Natural killer cell (primary cell): ENCODE results near the gene ABHD14A. TPM values are rescaled to one million over a fixed set of nuclear protein-coding genes. Genes with fewer than 3 reads are reported as not detected.

ENCODE experiments used
- ATAC-seq, 3 donors: fragments of 150-1000 bp in 2 of 3; fragments of 200-7000 bp in 1 of 3; cut with Tn5 transposase; 1 replicate in 1 of 3; 2 replicates in 2 of 3; pipeline ENCODE4 v1.10.0; 2021; ENCODE audit warnings: mild to moderate bottlenecking in 2 of 3, moderate library complexity in 2 of 3
- DNase-seq, 2 donors: peaks; one replicate each; pipeline versions ENCODE4 v3.0.0 to v3.0.0-alpha.2; 2013 to 2021; ENCODE audit warnings: mixed read lengths in 1 of 2
- H3K27ac ChIP-seq: one replicate; pipeline ENCODE4 v1.5.1; 2013; ENCODE audit warnings: mild to moderate bottlenecking, low read length
- H3K27me3 ChIP-seq: one replicate; pipeline ENCODE4 v1.6.1; 2013; ENCODE audit warnings: low read length; ENCODE audit not compliant: control insufficient read depth, insufficient read depth
- H3K36me3 ChIP-seq: one replicate; pipeline ENCODE4 v1.6.1; 2013; ENCODE audit warnings: low read length; ENCODE audit not compliant: control insufficient read depth, insufficient read depth
- H3K4me1 ChIP-seq: one replicate; pipeline ENCODE4 v1.6.1; 2013; ENCODE audit warnings: low read length; ENCODE audit not compliant: control insufficient read depth, insufficient read depth
- H3K4me3 ChIP-seq: one replicate; pipeline ENCODE4 v1.5.1; 2013; ENCODE audit warnings: low read length
- H3K9me3 ChIP-seq: one replicate; pipeline ENCODE4 v1.6.1; 2013; ENCODE audit warnings: low read length; ENCODE audit not compliant: control insufficient read depth, insufficient read depth
- H3K27ac Mint-ChIP-seq, 2 donors: one replicate each; pipeline ENCODE4 v1.8.0; 2022; ENCODE audit warnings: mild to moderate bottlenecking in 2 of 2, mixed read lengths in 2 of 2, moderate library complexity in 1 of 2
- H3K27me3 Mint-ChIP-seq, 2 donors: one replicate each; pipeline ENCODE4 v1.8.0; 2022; ENCODE audit warnings: low read depth in 2 of 2, mixed read lengths in 2 of 2
- H3K36me3 Mint-ChIP-seq: one replicate; pipeline ENCODE4 v1.8.0; 2022; ENCODE audit warnings: mixed read lengths
- H3K4me1 Mint-ChIP-seq, 2 donors: one replicate each; pipeline ENCODE4 v1.8.0; 2022; ENCODE audit warnings: mixed read lengths in 2 of 2
- H3K4me3 Mint-ChIP-seq: one replicate; pipeline ENCODE4 v1.8.0; 2022; ENCODE audit warnings: mild to moderate bottlenecking, moderate library complexity, mixed read lengths
- H3K9me3 Mint-ChIP-seq, 2 donors: one replicate each; pipeline ENCODE4 v1.8.0; 2022; ENCODE audit warnings: mixed read lengths in 2 of 2
- CTCF ChIP-seq: fragments of 200-600 bp; IDR thresholded peaks from one replicate; pipeline ENCODE4 v1.8.0; 2022; ENCODE audit warnings: antibody characterized with exemption
- WGBS: methylation state at CpG from one replicate; pipeline ENCODE4 v1.1.7; 2013; ENCODE audit warnings: missing lambda C conversion rate; ENCODE audit not compliant: insufficient coverage; 5-methylcytosine and 5-hydroxymethylcytosine counted together
- intact Hi-C: fragments of 100-400 bp; cut with micrococcal nuclease; formaldehyde crosslinking; loops from one replicate; pipeline ENCODE4 v1.14.2; 2022
- total RNA-seq, 4 donors: library from RNA; stranded (reverse); fragments of 120-200 nt in 1 of 4; gene quantifications; one replicate each; pipeline versions ENCODE4 v1.2.3 to v1.2.4, GENCODE V29; 2013 to 2022

Gene ABHD14A
- total RNA-seq, 3 donors from 2014 or later (not counting 1 experiment from before 2014, with no cell fraction given), result 12.0 to 14.7 (median 13.4) TPM

- TF ChIP-seq CTCF, result no peak
- H3K27ac Mint-ChIP-seq, result peak overlapping the region; percentile 98 to 100
- DNase-seq (no peak), ATAC-seq (no peak)
- H3K4me3 ChIP-seq, result no peak overlapping the region
- peak overlapping the region; percentile 100 for H3K4me3 Mint-ChIP-seq
- H3K27me3 ChIP-seq, result no peaks in the 10 kb centered on the region
- H3K36me3 Mint-ChIP-seq, result no peaks in the 10 kb centered on the region
- H3K9me3 ChIP-seq, result no peaks in the 10 kb centered on the region
- H3K4me1 Mint-ChIP-seq, result peaks cover 23 to 32% of the 10 kb centered on the region in 2 donors
- peak overlapping the region; percentile 85 for H3K27ac ChIP-seq
- 87% methylated on average over 2 of the region's 2 CpGs for WGBS
- H3K27me3 Mint-ChIP-seq, result peaks cover 0 to 4% of the 10 kb centered on the region in 2 donors
- H3K36me3 ChIP-seq, result peaks cover 22% of the 10 kb centered on the region
- H3K9me3 Mint-ChIP-seq, result no peaks in the 10 kb centered on the region
- H3K4me1 ChIP-seq, result peaks cover 20% of the 10 kb centered on the region
- intact Hi-C loops, result loop anchor here (2.0 kb wide), 1 partner anchor 20 kb away; the partner anchor contains the start of genes ABHD14A and ABHD14B
Observed at GRCh38 chr3:51994530-51994929, 19.7 kb downstream of the ABHD14A start.

- Histone ChIP-seq H3K4me3 (peak within 1 kb of the TSS; percentile 91), H3K27ac (peak within 1 kb of the TSS; percentile 85), H3K27me3 (no peaks in the 10 kb centered on the region), H3K4me1 (peaks cover 20% of the 10 kb centered on the region), H3K36me3 (peaks cover 22% of the 10 kb centered on the region), H3K9me3 (no peaks in the 10 kb centered on the region)
- Mint-ChIP-seq H3K27me3 (peaks cover 0 to 4% of the 10 kb centered on the region in 2 donors), H3K36me3 (no peaks in the 10 kb centered on the region), H3K9me3 (no peaks in the 10 kb centered on the region), H3K27ac (peak within 1 kb of the TSS; percentile 98 to 100), H3K4me3 (peak within 1 kb of the TSS; percentile 100), H3K4me1 (peaks cover 23 to 32% of the 10 kb centered on the region in 2 donors)
- DNase-seq, result peak; percentile 85 to 97
- ATAC-seq, result peak; percentile 97 to 98 (median 97)
- intact Hi-C loops, result loop anchor here (1.0 to 2.0 kb wide), 2 partner anchors 21 to 53 kb away; partner anchors contain the start of genes ABHD14A, ABHD14B and PARP3
- WGBS, result under 1% methylated on average over 40 of the region's 40 CpGs
- no peak for TF ChIP-seq CTCF
Observed at GRCh38 chr3:51995346-51996163, 20.7 kb downstream of the ABHD14A start, which contains the start of gene RPL29. Gene RPL29 (minus strand): TSS chr3:51995895. CDS start chr3:51995461, 434 bp downstream.

GRCh38 chr3:51997172-51997571, 22.3 kb downstream of the ABHD14A start:
- 72% methylated on average over 2 of the region's 2 CpGs for WGBS
- no peaks in the 10 kb centered on the region for H3K9me3 ChIP-seq
- no peaks in the 10 kb centered on the region for H3K9me3 Mint-ChIP-seq
- DNase-seq (no peak), ATAC-seq (no peak)
- H3K36me3 Mint-ChIP-seq, result no peaks in the 10 kb centered on the region
- H3K27ac Mint-ChIP-seq, result peak overlapping the region; percentile 23 to 39
- H3K4me3 ChIP-seq, result no peak overlapping the region
- no peak overlapping the region for H3K27ac ChIP-seq
- no peak for TF ChIP-seq CTCF
- intact Hi-C loops, result no loop called here
- H3K4me3 Mint-ChIP-seq, result peak overlapping the region; percentile 70
- H3K27me3 ChIP-seq, result no peaks in the 10 kb centered on the region
- peaks cover 23 to 41% of the 10 kb centered on the region in 2 donors for H3K4me1 Mint-ChIP-seq
- H3K36me3 ChIP-seq, result peaks cover 22% of the 10 kb centered on the region
- H3K27me3 Mint-ChIP-seq, result peaks cover 0 to 4% of the 10 kb centered on the region in 2 donors
- peaks cover 30% of the 10 kb centered on the region for H3K4me1 ChIP-seq
